Measurements from ENCODE around the gene C9orf50. TPM values are rescaled to one million over a fixed set of nuclear protein-coding genes. Genes with fewer than 3 reads are reported as not detected.

C9orf50 gene
- total RNA-seq, 1 donor from 2014 or later = not detected

DNA sequence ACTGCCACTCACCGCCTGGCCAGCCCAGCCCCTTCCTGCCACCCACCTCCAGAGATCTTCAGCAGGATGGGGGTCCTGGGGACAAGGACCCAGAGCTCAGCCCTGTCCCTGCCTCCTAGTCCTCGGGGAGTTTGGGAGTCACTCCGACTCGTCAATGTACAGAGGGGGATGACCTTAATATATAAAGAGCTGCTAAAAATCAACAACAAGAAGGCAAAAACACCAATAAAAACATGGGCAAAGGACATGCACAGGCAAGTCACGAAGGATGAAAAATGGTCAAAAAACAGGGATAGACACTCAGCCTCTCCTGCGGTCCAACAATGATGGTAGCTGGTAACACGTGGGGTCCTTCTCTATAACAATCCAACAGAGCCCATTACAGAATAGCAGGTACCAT, 25.8 kb upstream of the C9orf50 start:
- H3K4me1 ChIP-seq = peaks cover 2 to 24% of the 10 kb centered on the region in 2 donors
- H3K36me3 ChIP-seq = no peaks in the 10 kb centered on the region
- no peaks in the 10 kb centered on the region for H3K27me3 ChIP-seq
- TF ChIP-seq, protein P1, sequence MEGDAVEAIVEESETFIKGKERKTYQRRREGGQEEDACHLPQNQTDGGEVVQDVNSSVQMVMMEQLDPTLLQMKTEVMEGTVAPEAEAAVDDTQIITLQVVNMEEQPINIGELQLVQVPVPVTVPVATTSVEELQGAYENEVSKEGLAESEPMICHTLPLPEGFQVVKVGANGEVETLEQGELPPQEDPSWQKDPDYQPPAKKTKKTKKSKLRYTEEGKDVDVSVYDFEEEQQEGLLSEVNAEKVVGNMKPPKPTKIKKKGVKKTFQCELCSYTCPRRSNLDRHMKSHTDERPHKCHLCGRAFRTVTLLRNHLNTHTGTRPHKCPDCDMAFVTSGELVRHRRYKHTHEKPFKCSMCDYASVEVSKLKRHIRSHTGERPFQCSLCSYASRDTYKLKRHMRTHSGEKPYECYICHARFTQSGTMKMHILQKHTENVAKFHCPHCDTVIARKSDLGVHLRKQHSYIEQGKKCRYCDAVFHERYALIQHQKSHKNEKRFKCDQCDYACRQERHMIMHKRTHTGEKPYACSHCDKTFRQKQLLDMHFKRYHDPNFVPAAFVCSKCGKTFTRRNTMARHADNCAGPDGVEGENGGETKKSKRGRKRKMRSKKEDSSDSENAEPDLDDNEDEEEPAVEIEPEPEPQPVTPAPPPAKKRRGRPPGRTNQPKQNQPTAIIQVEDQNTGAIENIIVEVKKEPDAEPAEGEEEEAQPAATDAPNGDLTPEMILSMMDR (IDR thresholded peaks at IDR 0.05) = no peak
- H3K27ac ChIP-seq = peak overlapping the region in 1 of 2 donors; percentile 9
- no peak for DNase-seq (ENCODE audit: low spot score in 2 of 2)
- intact Hi-C loops (cut with DNase I) = no loop called here
- no peak overlapping the region for H3K4me3 ChIP-seq
- H3K9me3 ChIP-seq = no peaks in the 10 kb centered on the region

DNA sequence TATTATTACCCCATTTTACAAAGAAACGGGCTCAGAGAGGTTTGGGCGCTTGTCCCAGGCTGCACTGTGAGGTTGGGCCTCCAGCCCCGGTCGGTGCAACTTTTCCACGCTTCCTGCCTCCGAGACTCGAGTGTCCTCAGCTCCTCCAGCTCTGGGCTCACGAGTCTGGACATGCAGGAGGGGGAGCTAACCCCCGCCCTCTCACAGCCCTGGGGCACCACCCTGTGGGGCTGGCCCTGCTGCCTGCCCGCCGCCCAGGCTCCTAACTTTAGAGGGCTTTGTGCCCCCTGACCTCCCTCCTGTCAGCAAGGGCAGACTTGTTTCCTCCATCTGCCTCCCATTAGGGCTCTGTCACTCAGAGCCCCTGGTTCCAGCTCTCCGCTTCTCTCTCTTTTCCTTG, 25.4 kb upstream of the C9orf50 start:
- intact Hi-C loops (cut with DNase I) = no loop called here
- H3K27me3 ChIP-seq = no peaks in the 10 kb centered on the region
- no peaks in the 10 kb centered on the region for H3K9me3 ChIP-seq
- no peak overlapping the region for H3K27ac ChIP-seq
- H3K4me1 ChIP-seq = peaks cover 4 to 26% of the 10 kb centered on the region in 2 donors
- H3K36me3 ChIP-seq = no peaks in the 10 kb centered on the region
- peak in 1 of 2 donors; percentile 60 for DNase-seq (ENCODE audit: low spot score in 2 of 2)
- TF ChIP-seq, protein P1 (IDR thresholded peaks at IDR 0.05) = no peak
- H3K4me3 ChIP-seq = no peak overlapping the region

DNA sequence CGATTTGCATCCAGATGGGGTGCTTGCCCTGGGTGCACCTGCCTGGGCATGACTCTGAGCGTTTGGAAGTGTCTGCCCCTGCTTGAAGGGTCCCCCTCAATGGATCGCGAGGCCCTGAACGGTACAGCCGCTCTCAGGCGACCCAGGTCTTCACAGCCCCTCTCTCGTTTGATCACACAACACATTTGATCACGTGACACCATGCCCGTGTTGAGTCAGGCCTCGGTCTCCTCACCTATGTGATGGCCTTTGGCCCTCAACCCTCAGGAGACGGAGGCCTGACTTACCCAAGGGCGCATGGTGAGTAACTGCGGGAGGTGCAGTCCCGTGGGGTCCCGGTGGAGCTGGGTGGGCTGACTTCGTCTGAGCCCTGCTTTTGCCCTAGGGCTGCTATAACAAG, 24.0 kb upstream of the C9orf50 start:
- no peak overlapping the region for H3K27ac ChIP-seq
- H3K4me3 ChIP-seq = no peak overlapping the region
- intact Hi-C loops (cut with DNase I) = no loop called here
- DNase-seq (ENCODE audit: low spot score in 2 of 2) = no peak
- H3K9me3 ChIP-seq = no peaks in the 10 kb centered on the region
- H3K27me3 ChIP-seq = no peaks in the 10 kb centered on the region
- TF ChIP-seq, protein P1 (IDR thresholded peaks at IDR 0.05) = no peak
- H3K36me3 ChIP-seq = no peaks in the 10 kb centered on the region
- H3K4me1 ChIP-seq = peaks cover 16 to 32% of the 10 kb centered on the region in 2 donors

DNA sequence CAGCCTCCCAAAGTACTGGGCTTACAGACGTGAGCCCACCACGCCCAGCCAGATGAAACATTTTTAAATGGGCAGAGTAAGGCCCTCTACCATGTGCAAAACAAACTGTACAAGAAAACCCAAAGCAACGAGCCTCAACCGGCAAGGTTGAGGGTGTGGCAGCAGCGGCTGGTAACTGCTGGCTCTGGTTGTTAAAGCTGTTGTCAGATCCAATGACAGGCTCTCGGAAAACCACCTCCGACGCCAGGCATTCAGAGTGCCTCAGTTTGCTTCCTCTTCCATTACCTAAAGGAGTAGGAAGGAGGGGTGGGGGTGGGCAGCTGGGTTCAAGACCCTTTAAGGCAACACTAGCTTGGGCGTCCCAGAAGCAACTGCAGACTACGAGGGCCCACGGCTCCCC, 23.5 kb upstream of the C9orf50 start:
- TF ChIP-seq, protein P1 (IDR thresholded peaks at IDR 0.05) = no peak
- intact Hi-C loops (cut with DNase I) = no loop called here
- Histone ChIP-seq H3K4me3 (no peak overlapping the region), H3K27me3 (no peaks in the 10 kb centered on the region), H3K36me3 (peaks cover 1% of the 10 kb centered on the region in 2 donors), H3K4me1 (peaks cover 16 to 34% of the 10 kb centered on the region in 2 donors), H3K9me3 (no peaks in the 10 kb centered on the region), H3K27ac (no peak overlapping the region)
- DNase-seq (ENCODE audit: low spot score in 2 of 2) = peak in 1 of 2 donors; percentile 58

DNA sequence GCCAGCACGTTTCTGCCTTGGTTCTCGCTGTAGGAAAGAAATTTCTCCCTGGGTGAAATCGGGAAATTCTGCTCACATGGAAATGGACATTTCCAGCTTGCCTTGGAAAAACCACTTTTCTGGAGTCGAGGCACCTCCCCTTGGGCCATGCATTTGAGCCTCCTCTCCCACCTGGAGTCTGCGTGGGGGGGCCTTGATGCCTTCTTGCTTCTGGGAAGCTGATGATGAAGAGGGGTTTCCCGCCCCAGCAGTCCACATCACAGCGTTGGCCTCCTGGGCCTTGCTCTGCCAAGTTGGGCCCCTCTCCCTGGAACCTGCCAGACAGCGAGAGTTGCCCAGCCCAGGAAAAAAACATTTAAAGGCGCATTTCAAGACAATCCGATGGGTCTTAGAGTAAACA, 22.8 kb upstream of the C9orf50 start:
- peaks cover 14 to 29% of the 10 kb centered on the region in 2 donors for H3K4me1 ChIP-seq
- H3K27ac ChIP-seq = no peak overlapping the region
- H3K9me3 ChIP-seq = no peaks in the 10 kb centered on the region
- H3K36me3 ChIP-seq = peaks cover 8% of the 10 kb centered on the region in 2 donors
- TF ChIP-seq, protein P1 (IDR thresholded peaks at IDR 0.05) = no peak
- intact Hi-C loops (cut with DNase I) = loop anchor here (2.0 kb wide), 2 partner anchors 21 to 51 kb away; partner anchors contain the start of gene PRRX2
- no peaks in the 10 kb centered on the region for H3K27me3 ChIP-seq
- no peak for DNase-seq (ENCODE audit: low spot score in 2 of 2)
- no peak overlapping the region for H3K4me3 ChIP-seq
